Keratinocyte (primary cell): Measurements from ENCODE around the gene ATP12A. TPM values are rescaled to one million over a fixed set of nuclear protein-coding genes. Genes with fewer than 3 reads are reported as not detected.

Source experiments
- DNase-seq: peaks from one replicate; pipeline ENCODE4 v3.0.0-alpha.2; 2011; ENCODE audit warnings: low read depth, missing footprints, low spot score
- FAIRE-seq: peaks from 2 replicates; lab custom pipeline; 2011; peaks lifted over from hg19 to GRCh38; lab: Jason Lieb, UNC
- H2AFZ ChIP-seq: 2 replicates; pipeline ENCODE4 v1.6.0; 2012; ENCODE audit warnings: low read length, control low read depth, inconsistent platforms; ENCODE audit not compliant: control insufficient read depth
- H3K27ac ChIP-seq: 2 replicates; pipeline ENCODE4 v1.5.1; 2011; ENCODE audit warnings: low read length; ENCODE audit not compliant: control insufficient read depth, insufficient read depth
- H3K27me3 ChIP-seq: 3 replicates; pipeline ENCODE4 v1.6.0; 2011; ENCODE audit warnings: low read length; ENCODE audit not compliant: control insufficient read depth, insufficient read depth; ENCODE audit errors: extremely low read depth
- H3K36me3 ChIP-seq, 2 experiments: 2 replicates in 1 of 2; 3 replicates in 1 of 2; pipeline ENCODE4 v1.5.1; 2011; ENCODE audit warnings: low read length in 2 of 2, mild to moderate bottlenecking in 1 of 2; ENCODE audit not compliant: control insufficient read depth in 2 of 2, insufficient read depth in 2 of 2; ENCODE audit errors: extremely low read depth in 1 of 2
- H3K4me1 ChIP-seq: 3 replicates; pipeline ENCODE4 v1.5.1; 2011; ENCODE audit warnings: low read length; ENCODE audit not compliant: control insufficient read depth, insufficient read depth; ENCODE audit errors: extremely low read depth
- H3K4me2 ChIP-seq: 3 replicates; pipeline ENCODE4 v1.6.0; 2011; ENCODE audit warnings: low read depth, low read length; ENCODE audit not compliant: control insufficient read depth, insufficient read depth; ENCODE audit errors: extremely low read depth
- H3K4me3 ChIP-seq, 3 experiments: fragments of 200-600 bp in 1 of 3; sonication (generic) in 1 of 3; 2 replicates in 2 of 3; 3 replicates in 1 of 3; pipeline ENCODE4 v1.5.1; 2011 to 2016; ENCODE audit warnings: low read length in 3 of 3, mild to moderate bottlenecking in 3 of 3, control low read depth in 2 of 3, inconsistent platforms in 1 of 3, low read depth in 1 of 3, mixed read lengths in 1 of 3, mixed run types in 1 of 3, moderate library complexity in 1 of 3; ENCODE audit not compliant: control insufficient read depth in 2 of 3, insufficient read depth in 2 of 3; ENCODE audit errors: extremely low read depth in 1 of 3
- H3K79me2 ChIP-seq: 2 replicates; pipeline ENCODE4 v1.6.0; 2012; ENCODE audit warnings: low read length; ENCODE audit not compliant: control insufficient read depth, insufficient read depth
- H3K9ac ChIP-seq: 3 replicates; pipeline ENCODE4 v1.6.0; 2011; ENCODE audit warnings: low read length; ENCODE audit not compliant: control insufficient read depth, insufficient read depth; ENCODE audit errors: extremely low read depth
- H3K9me1 ChIP-seq: 3 replicates; pipeline ENCODE4 v1.6.0; 2011; ENCODE audit warnings: low read length; ENCODE audit not compliant: control insufficient read depth, insufficient read depth; ENCODE audit errors: extremely low read depth
- H3K9me3 ChIP-seq: 2 replicates; pipeline ENCODE4 v1.5.1; 2012; ENCODE audit warnings: low read depth, low read length; ENCODE audit not compliant: control insufficient read depth
- H4K20me1 ChIP-seq: 3 replicates; pipeline ENCODE4 v1.6.0; 2011; ENCODE audit warnings: low read length; ENCODE audit not compliant: control insufficient read depth, insufficient read depth; ENCODE audit errors: extremely low read depth
- EZH2 ChIP-seq: IDR thresholded peaks from one replicate; pipeline ENCODE4 v1.6.1; 2012; ENCODE audit warnings: inconsistent platforms, mild to moderate bottlenecking, low read length, moderate library complexity
- dilution Hi-C: fragments of 300-500 bp; cut with MboI; formaldehyde crosslinking; loops from one replicate; pipeline ENCODE4 v1.7.0; 2020; ENCODE audit warnings: low sequenced_read_pairs; ENCODE audit not compliant: extremely low pct_ligation_motif_present
- polyA plus RNA-seq, 5 experiments: library from polyadenylated mRNA; depleted of rRNA in 3 of 5; stranded (reverse) in 3 of 5; stranded (forward) in 1 of 5; unstranded in 1 of 5; fragments of >200 nt; gene quantifications; 1 replicate in 1 of 5; 2 replicates in 3 of 5; 3 replicates in 1 of 5; pipeline versions ENCODE4 v1.2.1 to v1.2.3, GENCODE V29; 2011 to 2012; ENCODE audit warnings: missing spikeins in 2 of 5, low read depth in 1 of 5, low replicate concordance in 1 of 5
- TF ChIP-seq, protein P1 (sequence below), 3 experiments: IDR thresholded peaks in 1 of 3; conservative IDR thresholded peaks in 1 of 3; optimal IDR thresholded peaks in 1 of 3; 2 replicates in 2 of 3; 3 replicates in 1 of 3; pipeline versions ENCODE3 to v1.5.1; 2011; ENCODE audit warnings: low read length in 3 of 3, mild to moderate bottlenecking in 3 of 3, moderate library complexity in 2 of 3, control low read depth in 1 of 3, inconsistent platforms in 1 of 3; ENCODE audit not compliant: insufficient read depth in 2 of 3; ENCODE audit errors: extremely low read depth in 1 of 3

The ATP12A gene
- polyA plus RNA-seq, 1 donor (not counting 4 experiments of a cell fraction or from before 2014, with no cell fraction given): 0.79 TPM

DNA sequence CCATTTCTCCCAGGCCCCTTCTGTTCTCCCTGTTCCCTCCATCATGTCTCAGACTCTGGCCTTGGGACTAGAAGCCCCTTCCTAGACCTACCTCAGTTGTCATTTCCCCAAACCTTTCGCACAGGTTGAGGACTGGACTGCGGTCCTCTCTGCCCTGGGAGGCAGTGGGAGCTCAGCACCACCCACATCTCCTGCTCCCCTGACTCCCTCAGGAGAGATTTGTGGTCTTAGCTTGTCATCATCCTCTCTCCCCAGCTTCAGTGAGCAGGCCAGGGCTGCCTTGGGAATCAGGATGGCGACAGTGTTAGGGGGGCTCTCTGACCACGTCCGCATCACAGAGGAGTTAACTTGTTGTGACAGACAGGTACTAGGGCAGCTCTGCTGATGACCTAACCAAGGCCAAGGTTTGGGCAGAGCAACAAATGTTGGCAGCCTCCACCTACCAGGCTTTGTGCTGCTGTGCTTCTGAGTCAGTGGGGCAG is 58.2 kb downstream of the ATP12A start:
- Histone ChIP-seq H3K27me3 (no peaks in the 10 kb centered on the region), H3K9me1 (no peaks in the 10 kb centered on the region), H4K20me1 (no peaks in the 10 kb centered on the region), H3K27ac (no peak overlapping the region), H3K9me3 (no peaks in the 10 kb centered on the region), H3K36me3 (no peaks in the 10 kb centered on the region), H3K79me2 (no peaks in the 10 kb centered on the region), H2AFZ (no peak overlapping the region), H3K4me1 (no peaks in the 10 kb centered on the region), H3K4me3 (no peak overlapping the region), H3K9ac (no peak overlapping the region), H3K4me2 (no peak overlapping the region)
- dilution Hi-C loops: no loop called here
- FAIRE-seq (no peak), DNase-seq (no peak)
- no peak for TF ChIP-seq EZH2
- TF ChIP-seq, protein P1, sequence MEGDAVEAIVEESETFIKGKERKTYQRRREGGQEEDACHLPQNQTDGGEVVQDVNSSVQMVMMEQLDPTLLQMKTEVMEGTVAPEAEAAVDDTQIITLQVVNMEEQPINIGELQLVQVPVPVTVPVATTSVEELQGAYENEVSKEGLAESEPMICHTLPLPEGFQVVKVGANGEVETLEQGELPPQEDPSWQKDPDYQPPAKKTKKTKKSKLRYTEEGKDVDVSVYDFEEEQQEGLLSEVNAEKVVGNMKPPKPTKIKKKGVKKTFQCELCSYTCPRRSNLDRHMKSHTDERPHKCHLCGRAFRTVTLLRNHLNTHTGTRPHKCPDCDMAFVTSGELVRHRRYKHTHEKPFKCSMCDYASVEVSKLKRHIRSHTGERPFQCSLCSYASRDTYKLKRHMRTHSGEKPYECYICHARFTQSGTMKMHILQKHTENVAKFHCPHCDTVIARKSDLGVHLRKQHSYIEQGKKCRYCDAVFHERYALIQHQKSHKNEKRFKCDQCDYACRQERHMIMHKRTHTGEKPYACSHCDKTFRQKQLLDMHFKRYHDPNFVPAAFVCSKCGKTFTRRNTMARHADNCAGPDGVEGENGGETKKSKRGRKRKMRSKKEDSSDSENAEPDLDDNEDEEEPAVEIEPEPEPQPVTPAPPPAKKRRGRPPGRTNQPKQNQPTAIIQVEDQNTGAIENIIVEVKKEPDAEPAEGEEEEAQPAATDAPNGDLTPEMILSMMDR (optimal IDR thresholded peaks at IDR 0.05 in 1 of 3, IDR thresholded peaks at IDR 0.05 in 1 of 3, conservative IDR thresholded peaks at IDR 0.05 in 1 of 3; ENCODE audit: extremely low read depth in 1 of 3, insufficient read depth in 2 of 3, low read length in 3 of 3): no peak

DNA sequence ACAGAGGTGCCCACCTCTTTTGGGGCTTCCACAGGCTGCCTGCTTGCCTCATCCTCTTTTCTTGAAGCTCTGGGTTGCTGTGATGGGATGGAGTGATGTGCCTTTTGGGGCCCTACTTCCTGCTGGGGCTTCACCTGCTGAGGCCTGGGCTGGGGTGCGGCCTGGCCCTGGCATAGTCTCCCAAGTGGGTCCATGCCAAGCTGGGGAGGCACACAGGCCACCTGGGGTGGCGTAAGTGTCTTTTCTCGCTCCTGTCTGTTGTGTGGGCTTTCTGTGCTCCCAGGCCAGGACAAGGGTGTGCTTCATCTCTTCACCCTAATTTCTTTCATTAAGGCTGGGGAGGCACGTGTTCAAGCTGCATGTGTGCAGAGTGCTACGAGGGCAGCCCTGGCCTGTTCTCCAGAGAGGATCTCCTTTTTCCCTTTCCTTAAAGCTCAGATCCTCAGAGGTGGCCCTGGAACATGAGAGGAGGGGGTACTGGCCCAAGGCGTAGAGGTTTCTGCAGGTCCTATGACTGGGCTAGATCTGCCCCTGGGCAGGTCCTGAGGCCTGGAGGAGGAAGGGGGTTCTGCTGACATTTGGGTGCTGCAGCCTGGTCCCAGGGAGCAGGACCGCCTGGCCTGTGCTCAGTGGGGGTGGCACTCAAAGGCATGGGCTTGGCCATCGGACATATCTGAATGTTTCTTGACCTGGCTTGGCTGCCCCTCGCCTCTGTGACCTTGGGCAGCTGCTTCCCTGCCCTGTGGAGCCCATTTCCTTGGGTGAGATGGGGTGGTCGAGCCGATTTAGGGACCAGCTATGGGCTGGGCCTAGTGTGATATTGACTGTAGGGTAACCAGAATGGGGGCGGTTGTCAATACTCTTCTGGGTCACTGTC is 60.0 kb downstream of the ATP12A start:
- Histone ChIP-seq H3K4me1 (no peaks in the 10 kb centered on the region), H3K79me2 (no peaks in the 10 kb centered on the region), H3K4me2 (no peak overlapping the region), H3K9me1 (no peaks in the 10 kb centered on the region), H2AFZ (no peak overlapping the region), H3K4me3 (no peak overlapping the region), H3K27ac (no peak overlapping the region), H3K9me3 (no peaks in the 10 kb centered on the region), H4K20me1 (no peaks in the 10 kb centered on the region), H3K27me3 (peaks cover 9% of the 10 kb centered on the region), H3K9ac (no peak overlapping the region), H3K36me3 (no peaks in the 10 kb centered on the region)
- TF ChIP-seq, protein P1 (optimal IDR thresholded peaks at IDR 0.05 in 1 of 3, IDR thresholded peaks at IDR 0.05 in 1 of 3, conservative IDR thresholded peaks at IDR 0.05 in 1 of 3; ENCODE audit: extremely low read depth in 1 of 3, insufficient read depth in 2 of 3, low read length in 3 of 3): no peak
- no peak for TF ChIP-seq EZH2
- FAIRE-seq: no peak
- dilution Hi-C loops: no loop called here
- no peak for DNase-seq
